ENCODE results near the gene NSG2.

- no peak for TF ChIP-seq CTCF (IDR thresholded peaks at IDR 0.05 in 4 of 5, conservative IDR thresholded peaks at IDR 0.05 in 1 of 5)
- TF ChIP-seq POLR2A (IDR thresholded peaks at IDR 0.05): no peak
These were observed 49.5 kb downstream of the NSG2 start for GRCh38 chr5:174094857-174095606.
